ENCODE results near the gene SV2C.

GRCh38 chr5:76363352-76364225 is 280.4 kb downstream of the SV2C start:
- TF ChIP-seq SP1 (IDR thresholded peaks at IDR 0.05; ENCODE audit: low read depth) (no peak), CTCF (IDR thresholded peaks at IDR 0.05 in 2 of 3, conservative IDR thresholded peaks at IDR 0.05 in 1 of 3; ENCODE audit: borderline replicate concordance in 1 of 3, insufficient read depth in 1 of 3, low read depth in 2 of 3, low read length in 2 of 3) (no peak), ZBTB33 (IDR thresholded peaks at IDR 0.05; ENCODE audit: extremely low read depth, insufficient replicate concordance, low read length) (no peak), EZH2phosphoT487 (IDR thresholded peaks at IDR 0.05; ENCODE audit: borderline replicate concordance) (no peak), FOSL1 (IDR thresholded peaks at IDR 0.05; ENCODE audit: low read depth) (no peak), EZH2 (IDR thresholded peaks at IDR 0.05) (no peak), MAX (IDR thresholded peaks at IDR 0.05) (no peak), POLR2A (IDR thresholded peaks at IDR 0.05; ENCODE audit: borderline replicate concordance, extremely low read depth, insufficient read depth, insufficient read length) (no peak), ATF3 (IDR thresholded peaks at IDR 0.05) (no peak), RAD21 (IDR thresholded peaks at IDR 0.05; ENCODE audit: low read depth) (no peak)

All from HCT116 (cell line).